ENCODE measurements around the gene TRIM14.
A peak's percentile ranks its signal among the peaks of the same experiment; 100 is the strongest.
"Not testable (repeated sequence)": the region's sequence is repeated elsewhere in the genome, so short reads cannot be mapped to it uniquely, and the experiment has no call there.

The TRIM14 gene

GRCh38 chr9:98087420-98088354 is 31.3 kb downstream of the TRIM14 start:
- Mint-ChIP-seq H3K27ac (no peak overlapping the region), H3K4me1 (ENCODE audit: low read depth) (peaks cover 33% of the 10 kb centered on the region), H3K9me3 (no peaks in the 10 kb centered on the region), H3K36me3 (ENCODE audit: low read depth) (peaks cover 52% of the 10 kb centered on the region), H3K4me3 (no peak overlapping the region), H3K27me3 (ENCODE audit: low read depth) (no peaks in the 10 kb centered on the region)

- Mint-ChIP-seq H3K36me3 (ENCODE audit: low read depth) (peaks cover 58% of the 10 kb centered on the region), H3K27me3 (ENCODE audit: low read depth) (no peaks in the 10 kb centered on the region), H3K4me1 (ENCODE audit: low read depth) (peaks cover 40% of the 10 kb centered on the region), H3K4me3 (peak overlapping the region; percentile 6), H3K27ac (peak overlapping the region; percentile 71), H3K9me3 (no peaks in the 10 kb centered on the region)
These were observed 32.6 kb downstream of the TRIM14 start for GRCh38 chr9:98086461-98086860.

GRCh38 chr9:98085944-98086343 is 33.1 kb downstream of the TRIM14 start:
- H3K27me3 Mint-ChIP-seq (ENCODE audit: low read depth) = no peaks in the 10 kb centered on the region
- peaks cover 45% of the 10 kb centered on the region for H3K4me1 Mint-ChIP-seq (ENCODE audit: low read depth)
- peak overlapping the region; percentile 65 for H3K27ac Mint-ChIP-seq
- H3K36me3 Mint-ChIP-seq (ENCODE audit: low read depth) = peaks cover 60% of the 10 kb centered on the region
- no peak overlapping the region for H3K4me3 Mint-ChIP-seq
- no peaks in the 10 kb centered on the region for H3K9me3 Mint-ChIP-seq

GRCh38 chr9:98085058-98085457 is 34.0 kb downstream of the TRIM14 start:
- no peak overlapping the region for H3K4me3 Mint-ChIP-seq
- no peaks in the 10 kb centered on the region for H3K27me3 Mint-ChIP-seq (ENCODE audit: low read depth)
- H3K36me3 Mint-ChIP-seq (ENCODE audit: low read depth) = peaks cover 61% of the 10 kb centered on the region
- peak overlapping the region; percentile 14 for H3K27ac Mint-ChIP-seq
- H3K4me1 Mint-ChIP-seq (ENCODE audit: low read depth) = peaks cover 43% of the 10 kb centered on the region
- H3K9me3 Mint-ChIP-seq = no peaks in the 10 kb centered on the region

- Mint-ChIP-seq H3K4me1 (ENCODE audit: low read depth) (peaks cover 36% of the 10 kb centered on the region), H3K9me3 (no peaks in the 10 kb centered on the region), H3K36me3 (ENCODE audit: low read depth) (peaks cover 55% of the 10 kb centered on the region), H3K27ac (no peak overlapping the region), H3K4me3 (no peak overlapping the region), H3K27me3 (ENCODE audit: low read depth) (no peaks in the 10 kb centered on the region)
These were observed 34.6 kb downstream of the TRIM14 start for GRCh38 chr9:98084396-98084795.

GRCh38 chr9:98083566-98084183 is 35.3 kb downstream of the TRIM14 start:
- Mint-ChIP-seq H3K27me3 (ENCODE audit: low read depth) (no peaks in the 10 kb centered on the region), H3K9me3 (no peaks in the 10 kb centered on the region), H3K36me3 (ENCODE audit: low read depth) (peaks cover 59% of the 10 kb centered on the region), H3K4me1 (ENCODE audit: low read depth) (peaks cover 38% of the 10 kb centered on the region), H3K4me3 (no peak overlapping the region), H3K27ac (peak overlapping the region; percentile 3)

GRCh38 chr9:98083061-98083501 is 35.9 kb downstream of the TRIM14 start:
- Mint-ChIP-seq H3K9me3 (no peaks in the 10 kb centered on the region), H3K27ac (peak overlapping the region; percentile 3), H3K4me1 (ENCODE audit: low read depth) (peaks cover 37% of the 10 kb centered on the region), H3K36me3 (ENCODE audit: low read depth) (peaks cover 57% of the 10 kb centered on the region), H3K4me3 (no peak overlapping the region), H3K27me3 (ENCODE audit: low read depth) (no peaks in the 10 kb centered on the region)

- H3K27ac Mint-ChIP-seq = peak overlapping the region; percentile 85
- peaks cover 63% of the 10 kb centered on the region for H3K36me3 Mint-ChIP-seq (ENCODE audit: low read depth)
- no peaks in the 10 kb centered on the region for H3K9me3 Mint-ChIP-seq
- no peak overlapping the region for H3K4me3 Mint-ChIP-seq
- peaks cover 38% of the 10 kb centered on the region for H3K4me1 Mint-ChIP-seq (ENCODE audit: low read depth)
- H3K27me3 Mint-ChIP-seq (ENCODE audit: low read depth) = no peaks in the 10 kb centered on the region
These were observed 37.4 kb downstream of the TRIM14 start for GRCh38 chr9:98081477-98082219.

GRCh38 chr9:98080780-98081179 is 38.2 kb downstream of the TRIM14 start:
- Mint-ChIP-seq H3K9me3 (no peaks in the 10 kb centered on the region), H3K27me3 (ENCODE audit: low read depth) (no peaks in the 10 kb centered on the region), H3K4me3 (no peak overlapping the region), H3K4me1 (ENCODE audit: low read depth) (peaks cover 37% of the 10 kb centered on the region), H3K36me3 (ENCODE audit: low read depth) (peaks cover 61% of the 10 kb centered on the region), H3K27ac (no peak overlapping the region)

- Mint-ChIP-seq H3K4me3 (no peak overlapping the region), H3K36me3 (ENCODE audit: low read depth) (peaks cover 59% of the 10 kb centered on the region), H3K4me1 (ENCODE audit: low read depth) (peaks cover 42% of the 10 kb centered on the region), H3K27ac (no peak overlapping the region), H3K9me3 (no peaks in the 10 kb centered on the region), H3K27me3 (ENCODE audit: low read depth) (no peaks in the 10 kb centered on the region)
These were observed 38.7 kb downstream of the TRIM14 start for GRCh38 chr9:98080326-98080725.

- Mint-ChIP-seq H3K4me3 (no peak overlapping the region), H3K27ac (no peak overlapping the region), H3K4me1 (ENCODE audit: low read depth) (peaks cover 52% of the 10 kb centered on the region), H3K9me3 (no peaks in the 10 kb centered on the region), H3K36me3 (ENCODE audit: low read depth) (peaks cover 55% of the 10 kb centered on the region), H3K27me3 (ENCODE audit: low read depth) (no peaks in the 10 kb centered on the region)
These were observed 40.1 kb downstream of the TRIM14 start for GRCh38 chr9:98078895-98079294.

- not testable (repeated sequence) for H3K9me3 Mint-ChIP-seq; H3K27me3 Mint-ChIP-seq (ENCODE audit: low read depth); H3K4me3 Mint-ChIP-seq
- peaks cover 31% of the 10 kb centered on the region for H3K4me1 Mint-ChIP-seq (ENCODE audit: low read depth)
- peak overlapping the region; percentile 88 for H3K27ac Mint-ChIP-seq
- H3K36me3 Mint-ChIP-seq (ENCODE audit: low read depth) = peaks cover 34% of the 10 kb centered on the region
These were observed 42.5 kb downstream of the TRIM14 start for GRCh38 chr9:98076514-98076890.

- H3K9me3 Mint-ChIP-seq = no peaks in the 10 kb centered on the region
- H3K27ac Mint-ChIP-seq = peak overlapping the region; percentile 88
- H3K27me3 Mint-ChIP-seq (ENCODE audit: low read depth) = no peaks in the 10 kb centered on the region
- peak overlapping the region; percentile 7 for H3K4me3 Mint-ChIP-seq
- H3K4me1 Mint-ChIP-seq (ENCODE audit: low read depth) = peaks cover 27% of the 10 kb centered on the region
- H3K36me3 Mint-ChIP-seq (ENCODE audit: low read depth) = peaks cover 29% of the 10 kb centered on the region
These were observed 43.7 kb downstream of the TRIM14 start for GRCh38 chr9:98075332-98075805.

All from T-helper 1 cell treated with Interleukin-12 subunit alpha and Interleukin-12 subunit beta and Interleukin-4 antibody, amounts not matched to agents 30 μg/mL and 1 μg/mL, for 36 hours (primary cell).